Endometrium (tissue), 2 donors: ENCODE measurements around the gene CS.

ENCODE experiments used
- FAIRE-seq: peaks from 2 replicates; lab custom pipeline; 2012; peaks lifted over from hg19 to GRCh38; lab: Jason Lieb, UNC
- donor health status: control.
- donor health status: control.

The CS gene

DNA sequence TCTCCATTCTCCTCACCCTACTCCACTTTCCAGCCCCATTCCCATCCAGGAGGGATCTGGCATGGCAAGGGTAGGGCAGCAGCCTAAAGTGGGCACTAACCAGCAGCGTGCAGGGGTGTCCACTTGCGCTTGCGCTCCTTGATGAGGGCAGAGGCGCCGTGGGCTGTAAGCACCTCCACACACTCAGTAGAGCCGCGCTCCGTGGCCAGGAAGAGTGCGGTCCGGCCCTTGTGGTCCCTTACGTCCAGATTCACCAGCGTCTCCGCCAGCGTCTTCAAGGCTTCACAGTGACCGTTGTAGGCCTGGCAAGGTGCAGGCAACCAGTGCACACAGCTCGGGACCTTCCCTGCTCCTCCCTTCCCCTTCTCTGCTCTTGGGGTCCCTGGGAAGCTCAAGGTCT lies 52.2 kb downstream of the CS start:
- FAIRE-seq, result no peak

DNA sequence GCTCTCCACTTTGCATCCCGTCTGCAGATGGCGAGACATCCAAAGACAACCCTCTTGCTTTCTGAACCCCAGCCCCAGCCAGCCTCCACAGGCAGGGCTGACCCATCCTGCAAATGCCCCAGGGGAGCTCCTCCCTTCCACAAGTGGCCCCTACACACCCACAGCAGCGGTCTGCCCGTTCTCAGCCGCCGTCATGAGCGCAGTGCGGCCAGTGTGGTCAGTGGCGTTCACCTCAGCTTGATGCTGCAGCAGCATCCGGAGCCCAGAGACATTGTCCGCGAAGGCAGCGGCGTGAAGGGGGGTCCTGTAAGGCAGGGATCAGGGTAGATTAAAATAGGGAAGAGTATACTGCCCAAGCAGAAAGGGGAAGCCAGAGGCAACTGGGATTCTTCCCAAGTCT lies 55.6 kb downstream of the CS start:
- FAIRE-seq, result no peak

DNA sequence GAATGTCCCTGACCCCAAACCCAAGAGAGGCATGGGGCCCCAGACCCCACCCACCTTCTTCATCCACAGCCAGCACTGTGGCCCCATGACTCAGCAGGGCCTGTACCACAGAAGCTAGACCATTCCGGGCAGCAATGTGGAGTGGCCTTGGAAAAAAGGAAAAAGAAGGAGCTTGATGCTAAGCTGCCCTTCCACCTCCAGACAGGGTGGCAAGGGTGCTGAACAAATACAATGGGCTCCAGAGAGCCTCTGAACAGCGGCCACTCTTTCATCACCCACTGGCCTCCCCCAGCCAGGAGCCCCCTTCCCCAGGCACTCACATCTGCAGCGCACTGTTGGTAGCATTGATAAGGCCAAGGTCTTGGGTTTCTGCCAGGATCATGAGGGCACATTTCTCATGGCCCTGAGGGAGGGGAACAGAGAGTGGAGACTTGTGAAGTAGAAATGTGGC lies 56.4 kb downstream of the CS start:
- FAIRE-seq, result no peak

DNA sequence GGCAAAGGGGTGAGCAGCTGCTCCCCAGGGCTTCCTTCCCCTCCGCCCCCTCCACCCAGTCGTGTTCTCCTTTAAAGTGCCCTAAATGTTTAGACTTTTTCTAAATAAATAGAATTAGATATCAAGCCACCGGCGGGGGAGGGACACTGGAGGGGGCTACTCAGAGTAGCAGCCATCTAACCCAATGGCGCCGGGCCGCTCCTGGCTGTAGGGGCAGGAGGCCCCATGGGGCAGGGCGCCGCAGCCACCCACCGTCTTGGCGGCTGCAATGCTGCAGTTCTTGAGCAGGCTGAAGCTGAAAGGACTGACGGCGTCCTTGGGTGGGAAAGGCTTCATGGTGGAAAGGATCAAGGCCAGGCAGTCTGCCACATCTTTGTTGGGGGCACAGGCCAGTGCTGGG lies 57.1 kb downstream of the CS start:
- FAIRE-seq, result no peak

DNA sequence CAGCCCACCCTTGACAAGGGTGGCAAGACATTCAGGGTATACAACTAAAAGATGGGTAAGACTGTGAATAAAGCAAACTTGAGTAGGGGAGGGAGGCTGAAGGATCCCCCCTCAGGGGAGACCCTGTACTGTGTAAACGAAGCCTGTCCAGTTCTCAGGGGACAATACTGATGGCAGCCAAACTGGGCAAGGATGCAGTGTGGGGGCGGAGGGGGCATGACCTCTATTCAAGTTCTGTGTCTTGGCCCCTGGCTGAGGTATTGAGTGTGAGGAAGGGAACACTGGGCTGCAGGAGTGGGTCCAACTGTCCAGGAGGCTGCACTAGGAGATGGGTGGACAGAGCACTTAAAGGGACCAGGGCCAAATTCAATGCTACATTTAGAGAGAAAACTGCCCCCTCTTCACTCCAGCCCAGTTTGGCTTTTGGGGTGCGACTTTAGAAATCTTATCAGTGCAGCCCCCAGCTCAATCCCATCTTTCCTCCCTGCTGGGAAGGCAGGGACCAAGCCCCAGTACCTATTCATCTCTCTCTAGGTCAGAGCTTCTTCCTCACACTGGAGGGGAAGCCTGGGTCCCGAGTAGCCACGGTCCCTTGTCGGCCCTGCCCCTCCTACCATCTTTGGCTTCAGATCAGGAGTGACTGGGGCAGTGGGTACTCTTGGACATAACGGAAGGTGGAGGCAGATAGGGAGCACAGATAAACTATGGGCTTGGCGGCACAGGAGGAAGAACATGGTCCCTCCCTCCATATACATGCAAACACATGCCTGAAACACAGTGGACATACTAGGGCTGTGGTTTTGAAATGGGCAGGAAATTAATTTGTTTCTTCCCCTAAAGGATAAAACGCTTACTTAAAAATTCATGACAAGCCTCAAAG lies 58.5 kb downstream of the CS start:
- FAIRE-seq, result no peak

DNA sequence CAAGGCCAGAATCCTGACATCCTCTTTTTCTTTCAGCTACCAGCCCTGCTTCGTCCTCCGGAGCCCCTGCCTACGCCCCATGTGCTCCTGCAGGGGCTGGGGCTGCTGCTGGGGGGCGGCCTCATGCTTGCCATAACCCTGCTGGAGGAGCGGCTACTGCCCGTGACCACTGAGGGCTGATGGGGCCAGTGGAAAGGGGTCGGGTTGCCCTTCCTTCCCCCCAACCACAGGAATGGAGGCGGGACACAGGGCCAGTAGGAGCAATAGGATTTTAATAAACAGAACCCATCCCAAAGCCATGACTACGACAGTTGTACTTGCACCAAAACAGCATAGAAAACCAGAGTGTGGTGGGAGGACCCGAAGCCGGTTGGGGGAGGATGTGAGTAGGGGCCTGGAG lies 62.6 kb downstream of the CS start:
- no peak for FAIRE-seq

DNA sequence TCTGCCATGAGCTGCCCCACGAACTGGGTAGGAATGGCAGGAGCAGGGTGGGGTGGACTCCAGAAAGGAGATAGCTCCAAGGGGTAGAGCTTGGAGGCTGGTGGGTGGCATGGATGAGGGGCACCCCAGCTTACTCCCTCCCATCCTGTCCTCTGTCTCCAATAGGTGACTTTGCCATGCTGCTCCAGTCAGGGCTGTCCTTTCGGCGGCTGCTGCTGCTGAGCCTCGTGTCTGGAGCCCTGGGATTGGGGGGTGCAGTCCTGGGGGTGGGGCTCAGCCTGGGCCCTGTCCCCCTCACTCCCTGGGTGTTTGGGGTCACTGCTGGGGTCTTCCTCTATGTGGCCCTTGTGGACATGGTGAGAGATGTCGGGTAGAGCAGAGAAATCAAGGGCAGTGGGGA lies 63.1 kb downstream of the CS start:
- no peak for FAIRE-seq

DNA sequence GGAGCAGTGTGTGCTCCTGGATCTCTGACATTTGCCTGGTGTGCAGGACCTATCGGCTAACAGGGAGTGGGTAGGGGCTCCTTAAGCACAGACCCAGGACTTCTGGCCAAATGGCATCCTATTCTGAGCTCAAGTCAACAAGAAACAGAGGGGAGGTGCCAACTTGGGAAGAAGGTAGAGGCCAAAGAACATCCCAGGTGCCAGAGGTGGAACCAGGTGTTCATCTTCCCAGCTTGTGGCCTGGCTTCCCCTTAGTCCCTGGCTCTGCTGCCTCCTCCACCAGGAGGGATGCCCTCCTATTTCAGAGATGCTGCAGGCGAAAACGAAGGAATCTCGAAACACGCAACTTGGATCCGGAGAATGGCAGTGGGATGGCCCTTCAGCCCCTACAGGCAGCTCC lies 64.0 kb downstream of the CS start:
- no peak for FAIRE-seq

DNA sequence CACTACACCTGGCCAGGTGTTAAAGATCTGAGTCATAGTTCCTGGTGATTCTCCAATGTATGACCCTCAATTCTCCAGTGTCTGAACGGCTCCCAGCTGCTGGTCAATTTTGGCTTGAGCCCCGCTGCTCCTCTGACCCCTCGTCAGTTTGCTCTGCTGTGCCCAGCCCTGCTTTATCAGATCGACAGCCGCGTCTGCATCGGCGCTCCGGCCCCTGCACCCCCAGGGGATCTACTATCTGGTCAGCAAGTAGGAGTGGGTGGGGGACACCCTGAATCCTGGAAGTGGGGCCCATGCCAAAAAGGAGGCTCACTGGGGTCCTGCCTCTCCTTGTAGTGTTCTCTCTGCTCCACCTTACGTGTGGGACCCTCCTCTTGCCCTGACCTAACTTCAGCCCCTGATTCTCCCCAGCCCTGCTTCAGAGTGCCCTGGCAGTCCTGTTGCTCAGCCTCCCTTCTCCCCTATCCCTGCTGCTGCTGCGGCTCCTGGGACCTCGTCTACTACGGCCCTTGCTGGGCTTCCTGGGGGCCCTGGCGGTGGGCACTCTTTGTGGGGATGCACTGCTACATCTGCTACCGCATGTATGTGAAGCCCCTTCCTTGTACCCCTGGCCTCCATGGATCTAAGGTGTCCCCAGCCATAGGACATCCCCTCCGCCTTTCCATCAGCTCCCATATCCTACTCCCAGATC lies 65.2 kb downstream of the CS start:
- no peak for FAIRE-seq

DNA sequence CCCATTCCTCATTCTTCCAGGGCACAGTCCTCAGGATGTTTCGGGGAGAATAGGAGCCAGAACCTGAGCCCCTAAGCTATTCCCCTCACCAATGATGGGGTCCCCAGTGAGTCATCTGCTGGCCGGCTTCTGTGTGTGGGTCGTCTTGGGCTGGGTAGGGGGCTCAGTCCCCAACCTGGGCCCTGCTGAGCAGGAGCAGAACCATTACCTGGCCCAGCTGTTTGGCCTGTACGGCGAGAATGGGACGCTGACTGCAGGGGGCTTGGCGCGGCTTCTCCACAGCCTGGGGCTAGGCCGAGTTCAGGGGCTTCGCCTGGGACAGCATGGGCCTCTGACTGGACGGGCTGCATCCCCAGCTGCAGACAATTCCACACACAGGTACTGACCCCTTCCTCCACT lies 68.9 kb downstream of the CS start:
- no peak for FAIRE-seq

DNA sequence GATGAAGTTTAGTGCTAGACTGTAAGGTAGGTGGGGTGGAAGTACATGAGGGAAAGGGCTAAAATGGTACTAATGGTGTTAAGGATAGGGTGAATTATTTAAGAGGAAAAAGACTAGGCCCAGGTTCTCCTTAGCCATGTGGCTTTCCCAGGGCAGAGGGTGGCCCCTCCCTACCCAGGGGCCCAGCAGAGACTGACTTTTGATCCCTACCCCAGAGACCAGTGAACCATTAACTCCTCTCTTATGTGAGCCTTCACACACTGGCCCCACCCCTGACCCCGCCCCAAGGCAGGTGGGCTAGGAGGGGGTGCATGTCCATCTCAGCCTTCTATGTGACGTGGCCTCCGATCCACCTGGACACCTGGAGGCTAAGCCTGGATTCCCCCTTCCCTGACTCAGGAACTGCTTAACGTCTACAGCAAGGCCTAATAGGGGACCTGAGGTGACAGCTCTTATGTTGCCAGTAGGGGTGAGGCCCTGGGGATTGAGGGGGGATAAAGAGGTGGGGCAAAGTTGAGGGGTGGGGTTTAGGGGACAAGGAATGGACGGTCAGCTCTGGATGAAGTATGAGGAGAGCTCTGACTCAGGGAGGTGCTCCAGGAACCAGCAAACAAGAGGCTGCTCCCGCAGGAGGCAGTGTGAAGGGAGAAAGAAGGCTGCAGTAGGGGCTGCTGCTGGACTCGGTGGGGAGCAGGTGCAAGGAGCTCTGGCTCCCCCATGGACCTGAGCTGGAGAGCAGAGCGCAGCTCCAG lies 69.5 kb downstream of the CS start:
- FAIRE-seq, result no peak

DNA sequence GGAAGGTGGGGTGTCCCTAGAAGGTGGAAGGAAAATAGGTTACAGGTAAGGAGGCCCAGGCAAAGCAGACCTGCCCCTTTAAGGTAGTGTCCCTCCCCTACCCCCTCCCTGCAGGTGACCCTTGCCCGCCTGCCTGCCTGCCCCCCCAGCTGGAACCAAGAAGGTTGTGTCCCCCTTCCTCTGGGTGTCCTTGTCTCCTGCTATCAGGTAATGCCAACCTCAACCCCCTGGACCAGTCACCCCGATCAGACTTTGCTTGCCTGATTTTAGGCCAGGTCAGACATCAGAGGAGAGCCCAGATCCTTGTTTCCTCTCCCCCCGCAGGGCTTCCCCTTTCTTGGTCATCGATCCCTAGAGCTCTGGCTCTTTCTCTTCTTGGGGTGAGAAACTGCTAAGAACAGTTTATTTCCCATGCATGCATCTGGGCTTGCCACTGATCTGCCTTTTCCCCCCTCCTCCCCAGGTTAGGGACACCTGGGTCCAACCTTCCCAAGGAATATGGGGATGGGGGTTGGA lies 70.2 kb downstream of the CS start, which contains the start of gene SLC39A5:
TSS of gene SLC39A5 (plus strand) at position 136 of the 516 bp plus-strand sequence. CDS start 1,224 bp downstream, outside the sequence.
- FAIRE-seq, result no peak

DNA sequence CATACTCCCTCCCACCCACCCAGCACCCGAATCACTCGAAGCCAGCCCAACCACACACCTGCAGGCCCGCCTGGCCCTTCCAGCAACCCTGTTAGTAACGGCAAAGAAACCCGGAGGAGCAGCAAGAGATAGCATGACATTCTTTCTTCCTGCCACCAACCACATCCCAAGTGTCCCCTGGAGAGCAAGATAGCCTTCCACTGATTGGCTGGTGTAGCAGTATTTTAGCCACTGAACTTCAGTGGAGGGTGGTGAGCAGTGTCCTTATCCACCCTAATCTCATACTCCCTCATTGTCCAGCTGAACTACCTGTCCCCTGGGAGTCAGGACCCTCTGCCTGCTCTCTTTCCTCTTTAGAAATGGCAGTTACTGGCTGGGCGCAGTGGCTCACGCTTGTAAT lies 71.0 kb downstream of the CS start:
- FAIRE-seq, result no peak

DNA sequence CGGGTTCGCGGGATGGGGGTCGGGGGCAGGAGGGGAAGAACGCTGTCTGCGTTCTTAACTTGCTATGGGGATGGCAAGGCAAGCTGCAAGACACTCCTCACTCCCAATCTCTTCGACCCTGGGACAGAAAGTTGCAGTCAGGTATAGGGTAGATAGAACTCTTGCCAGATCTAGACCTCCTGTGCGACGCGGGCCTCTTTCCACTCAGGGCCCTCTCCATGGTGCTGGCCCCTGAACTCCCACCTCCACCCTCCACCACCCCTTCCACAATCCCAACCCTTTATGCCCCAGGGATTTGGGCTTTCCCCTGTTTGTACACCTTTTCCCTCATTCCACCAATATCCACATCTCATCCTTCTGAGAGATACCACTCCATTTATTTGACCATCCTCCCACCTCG lies 75.2 kb downstream of the CS start:
- FAIRE-seq, result no peak

DNA sequence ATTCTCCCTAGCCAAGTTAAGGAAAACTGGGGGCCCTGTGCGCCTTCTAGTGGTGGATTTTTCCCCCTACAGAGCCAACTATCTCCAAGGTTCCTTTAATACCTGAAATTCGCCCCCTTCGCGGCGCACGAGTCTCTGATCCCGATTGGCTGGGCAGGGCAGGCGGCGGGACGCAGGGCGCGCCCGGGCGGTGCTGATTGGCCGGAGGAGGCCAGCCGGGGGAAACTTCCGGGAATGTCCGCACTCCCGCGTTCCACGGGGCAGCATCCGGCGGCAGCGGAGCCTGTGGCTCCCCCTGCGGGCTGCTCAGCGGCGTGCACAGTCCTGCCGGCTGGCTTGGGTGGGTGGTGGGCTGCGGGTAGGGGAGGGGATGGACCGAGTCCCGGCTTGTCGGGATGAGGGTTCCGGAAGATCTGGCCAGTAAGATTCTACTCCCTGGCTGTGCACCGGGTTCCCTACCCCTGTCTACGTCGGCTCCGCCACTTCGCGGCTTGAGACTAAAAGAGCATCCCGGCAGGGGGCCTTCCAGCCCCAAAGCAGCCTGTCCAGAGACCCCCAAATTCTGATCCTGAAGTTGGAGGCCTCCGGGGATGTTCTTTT lies 75.9 kb downstream of the CS start, which contains the start of gene NABP2:
TSS of gene NABP2 (plus strand) at position 241 of the 600 bp plus-strand sequence. CDS start 515 bp downstream, outside the sequence.
- FAIRE-seq, result peak; percentile 96

DNA sequence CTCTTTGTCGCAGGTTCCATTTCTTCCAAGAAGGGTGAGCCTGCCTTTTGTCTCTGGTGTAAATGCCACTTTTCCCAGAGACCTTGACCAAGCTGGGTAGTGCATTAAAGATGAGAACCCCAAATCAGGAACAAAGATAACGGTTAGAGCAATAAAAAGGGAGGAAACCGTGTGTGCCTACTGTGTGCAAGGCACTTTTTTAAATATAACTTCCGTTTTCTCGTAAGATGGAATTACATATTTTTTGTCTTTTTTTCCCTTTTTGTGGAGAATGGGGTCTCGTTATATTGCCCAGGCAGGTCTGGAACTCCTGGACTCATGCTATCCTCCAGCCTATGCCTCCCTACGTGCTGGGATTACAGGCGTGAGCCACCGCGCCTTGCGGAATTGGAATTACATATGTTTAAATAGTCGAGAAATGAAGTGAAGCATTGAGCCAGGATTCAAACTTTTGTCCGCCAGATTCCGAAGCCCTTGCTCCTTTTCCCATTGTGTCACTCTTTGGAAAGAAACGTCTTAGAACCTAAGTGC lies 76.5 kb downstream of the CS start:
- no peak for FAIRE-seq

DNA sequence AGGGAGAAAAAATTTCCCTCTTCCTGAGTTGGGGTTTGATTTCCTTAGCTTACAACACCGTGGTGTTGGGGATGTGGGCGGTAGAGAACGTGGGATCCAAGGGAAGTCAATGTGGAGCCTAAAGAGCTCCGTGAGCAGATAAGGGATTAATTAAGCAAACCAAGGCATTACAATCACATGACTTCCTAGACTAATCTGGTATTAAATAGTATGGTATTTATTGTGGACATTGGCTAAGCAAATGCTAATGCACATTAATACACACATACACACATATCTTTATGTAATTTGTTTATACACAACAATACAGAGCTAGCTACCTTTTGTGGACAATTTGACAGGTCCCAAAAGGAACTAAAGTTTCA lies 77.6 kb downstream of the CS start:
- FAIRE-seq, result no peak

DNA sequence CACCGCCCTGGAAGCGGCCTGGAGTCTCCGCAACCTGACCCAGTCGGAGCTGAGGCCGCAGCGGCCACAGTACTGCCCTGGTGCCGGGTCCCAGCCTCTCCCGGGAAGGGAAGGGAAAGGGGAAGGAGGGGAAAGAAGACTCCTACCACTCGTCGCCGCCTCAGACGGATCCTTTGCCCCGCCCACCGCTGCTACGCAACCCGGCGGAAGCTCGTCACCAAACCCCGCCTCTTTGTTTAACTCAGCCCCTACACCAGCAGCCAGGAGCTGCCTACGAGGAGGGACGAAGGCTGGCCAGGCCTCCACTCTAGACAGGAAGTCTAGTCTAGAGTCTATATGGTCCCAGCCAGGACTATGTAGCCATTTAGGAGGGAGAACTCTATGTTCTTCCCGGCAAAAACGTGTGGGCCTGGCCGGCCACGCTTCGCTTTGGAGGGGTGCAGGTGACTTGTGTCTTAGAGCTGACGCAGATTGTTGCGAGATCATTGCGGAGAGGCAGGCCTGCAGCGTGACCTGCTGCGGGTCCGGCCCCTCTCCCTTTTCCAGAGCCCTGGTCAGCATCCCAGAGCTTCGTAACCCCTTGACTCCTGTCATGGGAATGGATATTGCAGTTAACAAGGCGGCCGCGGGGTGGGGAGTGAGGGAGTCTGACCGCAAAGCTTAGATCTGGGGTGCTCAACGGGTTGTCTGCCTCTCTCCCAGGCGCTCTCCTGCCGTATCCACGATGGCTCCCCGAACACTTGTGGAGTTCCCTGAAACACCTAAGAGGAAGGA lies 78.2 kb downstream of the CS start, which contains the start of gene RNF41:
TSS of gene RNF41 (minus strand) at position 166 of the 774 bp plus-strand sequence. CDS start 7,875 bp downstream, outside the sequence.
- peak; percentile 91 for FAIRE-seq
